ENCODE measurements around the gene CCNJL. TPM values are rescaled to one million over a fixed set of nuclear protein-coding genes. Genes with fewer than 3 reads are reported as not detected.

The CCNJL gene
- polyA plus RNA-seq, 1 donor (not counting 4 experiments of a cell fraction or from before 2014, with no cell fraction given): 1.6 TPM

DNA sequence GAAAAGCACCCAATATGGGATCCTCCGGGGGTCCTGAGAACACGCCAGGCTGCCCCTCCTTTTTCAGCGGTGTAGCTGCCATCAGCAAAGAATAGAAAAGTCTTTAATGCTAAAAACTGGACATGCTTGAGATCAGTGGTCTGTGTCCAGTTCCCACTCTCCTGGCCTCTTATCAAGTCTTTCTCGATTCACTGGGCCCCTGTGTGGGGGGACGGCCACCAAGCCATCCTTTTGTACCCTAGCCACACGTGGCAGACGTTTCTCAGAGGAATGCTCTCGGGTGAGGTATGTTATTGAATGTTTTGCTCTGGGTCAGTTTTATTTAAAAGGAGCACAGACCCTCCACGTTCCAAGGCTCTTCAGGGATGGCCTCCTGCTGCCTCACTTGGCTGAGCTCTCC, 59.4 kb downstream of the CCNJL start:
- Histone ChIP-seq H3K4me2 (ENCODE audit: control insufficient read depth, extremely low read depth, insufficient read depth, low read depth, low read length) (no peak overlapping the region), H3K4me1 (ENCODE audit: control insufficient read depth, extremely low read depth, insufficient read depth, low read length) (no peaks in the 10 kb centered on the region), H3K9me1 (ENCODE audit: control insufficient read depth, extremely low read depth, insufficient read depth, low read length) (no peaks in the 10 kb centered on the region), H3K9ac (ENCODE audit: control insufficient read depth, extremely low read depth, insufficient read depth, low read length) (no peak overlapping the region), H2AFZ (ENCODE audit: control insufficient read depth, low read length) (no peak overlapping the region), H3K79me2 (ENCODE audit: control insufficient read depth, insufficient read depth, low read length) (no peaks in the 10 kb centered on the region), H3K27ac (ENCODE audit: control insufficient read depth, insufficient read depth, low read length) (no peak overlapping the region), H3K9me3 (ENCODE audit: control insufficient read depth, low read depth, low read length) (no peaks in the 10 kb centered on the region), H3K36me3 (ENCODE audit: control insufficient read depth in 2 of 2, extremely low read depth in 1 of 2, insufficient read depth in 2 of 2, low read length in 2 of 2) (peaks cover 0 to 7% of the 10 kb centered on the region in 2 experiments), H3K4me3 (ENCODE audit: control insufficient read depth in 2 of 3, extremely low read depth in 1 of 3, insufficient read depth in 2 of 3, low read depth in 1 of 3, low read length in 3 of 3) (no peak overlapping the region), H3K27me3 (ENCODE audit: control insufficient read depth, extremely low read depth, insufficient read depth, low read length) (no peaks in the 10 kb centered on the region), H4K20me1 (ENCODE audit: control insufficient read depth, extremely low read depth, insufficient read depth, low read length) (no peaks in the 10 kb centered on the region)
- dilution Hi-C loops (cut with MboI; ENCODE audit: extremely low pct_ligation_motif_present, low sequenced_read_pairs): no loop called here
- DNase-seq (ENCODE audit: low read depth, low spot score) (no peak), FAIRE-seq (no peak)
- TF ChIP-seq EZH2 (IDR thresholded peaks at IDR 0.05; ENCODE audit: low read length): no peak
- TF ChIP-seq, protein P1, sequence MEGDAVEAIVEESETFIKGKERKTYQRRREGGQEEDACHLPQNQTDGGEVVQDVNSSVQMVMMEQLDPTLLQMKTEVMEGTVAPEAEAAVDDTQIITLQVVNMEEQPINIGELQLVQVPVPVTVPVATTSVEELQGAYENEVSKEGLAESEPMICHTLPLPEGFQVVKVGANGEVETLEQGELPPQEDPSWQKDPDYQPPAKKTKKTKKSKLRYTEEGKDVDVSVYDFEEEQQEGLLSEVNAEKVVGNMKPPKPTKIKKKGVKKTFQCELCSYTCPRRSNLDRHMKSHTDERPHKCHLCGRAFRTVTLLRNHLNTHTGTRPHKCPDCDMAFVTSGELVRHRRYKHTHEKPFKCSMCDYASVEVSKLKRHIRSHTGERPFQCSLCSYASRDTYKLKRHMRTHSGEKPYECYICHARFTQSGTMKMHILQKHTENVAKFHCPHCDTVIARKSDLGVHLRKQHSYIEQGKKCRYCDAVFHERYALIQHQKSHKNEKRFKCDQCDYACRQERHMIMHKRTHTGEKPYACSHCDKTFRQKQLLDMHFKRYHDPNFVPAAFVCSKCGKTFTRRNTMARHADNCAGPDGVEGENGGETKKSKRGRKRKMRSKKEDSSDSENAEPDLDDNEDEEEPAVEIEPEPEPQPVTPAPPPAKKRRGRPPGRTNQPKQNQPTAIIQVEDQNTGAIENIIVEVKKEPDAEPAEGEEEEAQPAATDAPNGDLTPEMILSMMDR (optimal IDR thresholded peaks at IDR 0.05 in 1 of 3, IDR thresholded peaks at IDR 0.05 in 1 of 3, conservative IDR thresholded peaks at IDR 0.05 in 1 of 3; ENCODE audit: extremely low read depth in 1 of 3, insufficient read depth in 2 of 3, low read length in 3 of 3): no peak

DNA sequence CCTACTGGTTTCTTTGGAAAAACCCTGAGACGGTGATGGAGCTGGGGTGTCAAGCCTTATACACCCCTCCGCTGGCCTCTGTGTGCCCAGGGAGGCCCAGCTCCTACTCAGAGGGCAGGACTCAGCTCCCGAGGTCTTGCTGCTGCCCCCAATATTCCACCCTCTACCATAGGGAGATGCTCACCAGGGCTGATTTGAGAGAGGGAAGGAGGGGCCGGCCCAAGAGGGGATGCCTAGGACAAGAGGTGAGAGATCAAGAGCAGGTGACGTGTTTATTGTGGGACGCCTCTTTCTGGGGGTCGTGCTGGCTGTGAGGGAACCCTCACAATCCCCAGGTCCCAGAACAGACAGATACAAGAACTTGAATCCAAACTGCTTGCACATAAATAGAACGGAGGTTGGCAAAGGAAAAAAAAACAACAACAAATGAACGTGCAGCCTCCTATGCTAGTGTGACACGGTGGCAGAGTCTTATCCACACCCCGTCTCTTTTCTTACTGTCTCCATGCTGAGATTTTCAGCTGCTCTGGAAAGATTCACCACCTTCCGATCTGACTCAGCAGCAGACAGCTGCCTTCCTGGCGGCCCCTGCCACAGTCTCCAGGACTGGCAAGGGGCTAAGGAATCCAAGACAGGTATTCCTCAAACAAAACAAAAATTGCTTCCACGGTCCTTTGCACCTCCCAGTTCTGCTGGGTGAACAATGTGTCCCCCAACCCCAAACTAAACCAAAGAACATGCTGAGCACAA, 60.8 kb downstream of the CCNJL start:
- Histone ChIP-seq H3K79me2 (ENCODE audit: control insufficient read depth, insufficient read depth, low read length) (no peaks in the 10 kb centered on the region), H3K4me1 (ENCODE audit: control insufficient read depth, extremely low read depth, insufficient read depth, low read length) (no peaks in the 10 kb centered on the region), H2AFZ (ENCODE audit: control insufficient read depth, low read length) (no peak overlapping the region), H3K4me2 (ENCODE audit: control insufficient read depth, extremely low read depth, insufficient read depth, low read depth, low read length) (no peak overlapping the region), H3K4me3 (ENCODE audit: control insufficient read depth in 2 of 3, extremely low read depth in 1 of 3, insufficient read depth in 2 of 3, low read depth in 1 of 3, low read length in 3 of 3) (no peak overlapping the region), H3K27me3 (ENCODE audit: control insufficient read depth, extremely low read depth, insufficient read depth, low read length) (no peaks in the 10 kb centered on the region), H3K9ac (ENCODE audit: control insufficient read depth, extremely low read depth, insufficient read depth, low read length) (no peak overlapping the region), H4K20me1 (ENCODE audit: control insufficient read depth, extremely low read depth, insufficient read depth, low read length) (no peaks in the 10 kb centered on the region), H3K9me1 (ENCODE audit: control insufficient read depth, extremely low read depth, insufficient read depth, low read length) (no peaks in the 10 kb centered on the region), H3K36me3 (ENCODE audit: control insufficient read depth in 2 of 2, extremely low read depth in 1 of 2, insufficient read depth in 2 of 2, low read length in 2 of 2) (peaks cover 0 to 7% of the 10 kb centered on the region in 2 experiments), H3K9me3 (ENCODE audit: control insufficient read depth, low read depth, low read length) (no peaks in the 10 kb centered on the region), H3K27ac (ENCODE audit: control insufficient read depth, insufficient read depth, low read length) (no peak overlapping the region)
- TF ChIP-seq EZH2 (IDR thresholded peaks at IDR 0.05; ENCODE audit: low read length): no peak
- TF ChIP-seq, protein P1 (optimal IDR thresholded peaks at IDR 0.05 in 1 of 3, IDR thresholded peaks at IDR 0.05 in 1 of 3, conservative IDR thresholded peaks at IDR 0.05 in 1 of 3; ENCODE audit: extremely low read depth in 1 of 3, insufficient read depth in 2 of 3, low read length in 3 of 3): no peak
- dilution Hi-C loops (cut with MboI; ENCODE audit: extremely low pct_ligation_motif_present, low sequenced_read_pairs): no loop called here
- DNase-seq (ENCODE audit: low read depth, low spot score) (no peak), FAIRE-seq (no peak)

Data from keratinocyte (primary cell).